ENCODE results near the gene SH2B3.

- TF ChIP-seq CTCF (IDR thresholded peaks at IDR 0.05; ENCODE audit: low read length) (no peak), EZH2 (optimal IDR thresholded peaks at IDR 0.05; ENCODE audit: low read depth, low read length) (no peak), EZH2phosphoT487 (IDR thresholded peaks at IDR 0.05; ENCODE audit: low read length) (no peak)
These were observed 36.8 kb upstream of the SH2B3 start, which contains the start of gene PHETA1 for GRCh38 chr12:111368788-111369495.
